Retinal pigment epithelial cell (primary cell): ENCODE measurements around the gene MEGF6.

Experiments used
- DNase-seq: peaks from one replicate; pipeline ENCODE4 v3.0.0-alpha.2; 2010; ENCODE audit warnings: low read depth
- H3K4me3 ChIP-seq: 2 replicates; pipeline ENCODE4 v1.5.1; 2011; ENCODE audit warnings: mild to moderate bottlenecking, low read length, control low read depth, moderate library complexity
- CTCF ChIP-seq: conservative IDR thresholded peaks from 2 replicates; pipeline ENCODE4 v1.5.1; 2011; ENCODE audit warnings: low read depth, low read length, control low read depth, inconsistent platforms

The MEGF6 gene

GRCh38 chr1:3515272-3515671 lies 96.0 kb downstream of the MEGF6 start:
- no peak for TF ChIP-seq CTCF
- H3K4me3 ChIP-seq = no peak overlapping the region
- DNase-seq = no peak

GRCh38 chr1:3514404-3514803 lies 96.9 kb downstream of the MEGF6 start:
- no peak for TF ChIP-seq CTCF
- H3K4me3 ChIP-seq = no peak overlapping the region
- no peak for DNase-seq

- TF ChIP-seq CTCF = no peak
- DNase-seq = no peak
- no peak overlapping the region for H3K4me3 ChIP-seq
Measured at GRCh38 chr1:3511856-3512255, 99.5 kb downstream of the MEGF6 start.

- no peak for DNase-seq
- no peak for TF ChIP-seq CTCF
- no peak overlapping the region for H3K4me3 ChIP-seq
Measured at GRCh38 chr1:3511306-3511705, 100.0 kb downstream of the MEGF6 start.

GRCh38 chr1:3510956-3511250 lies 100.4 kb downstream of the MEGF6 start:
- TF ChIP-seq CTCF = no peak
- no peak overlapping the region for H3K4me3 ChIP-seq
- no peak for DNase-seq

- no peak overlapping the region for H3K4me3 ChIP-seq
- no peak for TF ChIP-seq CTCF
- no peak for DNase-seq
Measured at GRCh38 chr1:3510136-3510955, 101.0 kb downstream of the MEGF6 start.

- no peak for TF ChIP-seq CTCF
- no peak overlapping the region for H3K4me3 ChIP-seq
- DNase-seq = no peak
Measured at GRCh38 chr1:3509721-3510120, 101.6 kb downstream of the MEGF6 start.
